NCI-H82 (cell line): Measurements from ENCODE around the gene SLC43A3.
"Not testable (repeated sequence)": the region's sequence is repeated elsewhere in the genome, so short reads cannot be mapped to it uniquely, and the experiment has no call there.

ENCODE experiments used
- DNase-seq: peaks from one replicate; lab custom pipeline; 2025; lab: John Stamatoyannopoulos, UW

The SLC43A3 gene

GRCh38 chr11:57405271-57405860 is 21.6 kb downstream of the SLC43A3 start:
- DNase-seq: no peak

GRCh38 chr11:57403802-57404147 is 23.1 kb downstream of the SLC43A3 start:
- no peak for DNase-seq

DNA sequence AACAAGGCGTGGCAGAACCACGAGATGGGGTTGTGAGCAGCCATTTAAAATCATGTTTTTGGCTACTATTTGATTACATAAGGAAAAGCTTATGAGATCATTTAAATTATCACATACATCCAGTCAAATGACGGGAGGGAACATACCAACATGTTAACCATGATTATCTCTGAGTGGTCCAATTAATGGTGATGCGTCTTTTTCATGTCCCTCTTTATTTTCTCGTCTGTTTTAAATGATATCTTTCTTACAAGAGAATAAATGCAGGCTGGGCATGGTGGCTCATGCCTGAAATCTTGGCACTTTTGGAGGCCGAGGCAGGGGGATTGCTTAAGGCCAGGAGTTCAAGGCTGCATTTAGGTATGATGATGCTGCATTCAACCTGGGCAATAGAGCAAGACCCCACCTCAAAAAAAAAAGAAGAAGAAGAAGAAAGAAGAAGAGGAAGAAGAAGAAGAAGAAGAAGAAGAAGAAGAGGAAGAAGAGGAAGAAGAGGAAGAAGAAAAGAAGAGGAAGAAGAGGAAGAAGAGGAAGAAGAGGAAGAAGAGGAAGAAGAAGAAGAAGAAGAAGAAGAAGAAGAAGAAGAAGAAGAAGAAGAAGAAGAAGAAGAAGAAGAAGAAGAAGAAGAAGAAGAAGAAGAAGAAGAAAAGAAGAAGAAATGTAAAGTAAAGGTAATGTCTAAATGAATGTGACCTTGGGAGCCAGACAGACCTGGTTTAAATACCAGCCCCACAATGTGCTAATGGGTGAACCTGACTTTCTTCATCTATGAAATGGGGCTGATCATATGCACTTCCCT is 23.7 kb downstream of the SLC43A3 start:
- not testable (repeated sequence) for DNase-seq

DNA sequence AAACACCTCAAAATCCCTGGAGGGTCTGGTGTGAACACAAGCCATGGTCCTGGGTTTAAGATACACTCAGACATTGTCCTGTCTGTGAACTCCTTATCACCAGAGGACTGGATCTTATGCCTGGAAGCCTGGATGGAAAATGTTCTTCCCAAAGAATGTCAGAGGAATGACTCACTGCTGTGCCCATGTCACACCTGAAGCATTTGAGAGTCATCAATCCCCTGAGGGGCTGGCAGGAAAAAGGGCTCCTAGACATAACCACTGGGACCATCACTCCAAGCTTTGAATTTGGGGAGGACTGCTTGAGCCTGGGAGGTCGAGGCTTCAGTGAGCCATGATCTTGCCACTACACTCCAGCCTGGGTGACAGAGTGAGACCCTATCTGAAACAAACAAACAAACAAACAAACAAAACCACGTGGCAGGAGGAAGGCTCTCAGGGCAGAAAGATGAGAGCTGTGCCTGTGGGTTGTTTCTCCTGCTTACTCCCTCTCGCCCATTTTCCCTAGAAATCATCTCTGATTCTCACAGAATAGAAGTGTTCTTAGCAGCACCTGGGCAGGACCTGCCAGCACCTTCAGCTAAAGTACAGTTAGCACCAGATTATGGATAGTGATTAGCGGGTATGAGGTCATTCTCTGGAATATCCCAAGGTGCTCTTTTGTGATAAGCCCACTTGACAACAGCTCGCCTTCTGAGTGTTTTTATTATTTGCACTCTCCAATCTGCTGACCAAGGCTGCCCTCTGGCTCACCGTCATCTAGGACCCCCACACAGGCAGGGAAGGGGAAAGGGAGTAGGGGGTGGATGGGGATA is 24.5 kb downstream of the SLC43A3 start:
- peak; percentile 47 for DNase-seq

DNA sequence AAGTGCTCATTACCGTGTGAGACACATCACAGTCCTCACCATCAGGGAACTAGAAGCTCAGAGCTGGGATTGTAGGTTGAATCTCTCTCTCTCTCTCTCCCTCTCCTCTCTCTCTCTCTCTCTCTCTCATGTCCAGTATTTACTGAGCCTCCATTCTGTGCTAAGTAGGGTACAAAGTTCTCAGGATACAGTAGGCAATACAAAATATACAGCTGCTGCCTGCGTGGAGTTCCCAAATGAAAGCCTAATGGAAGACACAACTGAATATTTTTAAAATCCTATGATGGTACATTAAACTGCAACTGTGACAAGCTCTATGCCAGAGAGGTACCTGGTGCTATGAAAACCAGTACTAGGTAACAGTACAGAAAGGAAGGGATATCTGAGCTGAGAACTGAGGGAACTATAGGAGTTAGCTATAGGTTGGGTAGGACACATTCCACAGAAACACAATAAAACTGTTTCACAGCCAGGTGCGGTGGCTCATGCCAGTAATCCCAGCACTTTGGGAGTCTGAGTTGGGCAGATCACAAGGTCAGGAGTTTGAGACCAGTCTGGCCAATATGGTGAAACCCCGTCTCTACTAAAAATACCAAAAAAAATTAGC is 26.8 kb downstream of the SLC43A3 start:
- no peak for DNase-seq

DNA sequence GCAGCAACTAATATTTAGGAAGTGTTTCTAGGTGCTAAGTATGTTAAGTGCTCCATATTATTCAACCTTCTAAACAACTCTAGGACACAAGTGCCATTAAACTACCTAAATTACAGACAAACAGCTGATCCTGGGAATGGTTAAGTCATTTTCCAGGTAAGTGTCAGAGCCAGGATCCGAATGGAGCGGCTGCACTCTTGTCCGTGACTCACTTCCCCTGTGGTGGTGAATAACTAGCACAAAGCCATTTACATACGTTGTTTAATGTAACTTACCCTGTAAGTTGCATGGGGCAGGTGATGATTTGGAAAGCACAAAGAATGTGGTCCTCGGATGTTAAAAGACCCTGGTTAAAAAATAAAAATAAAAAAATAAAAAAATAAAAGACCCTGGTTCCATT is 27.7 kb downstream of the SLC43A3 start:
- no peak for DNase-seq

DNA sequence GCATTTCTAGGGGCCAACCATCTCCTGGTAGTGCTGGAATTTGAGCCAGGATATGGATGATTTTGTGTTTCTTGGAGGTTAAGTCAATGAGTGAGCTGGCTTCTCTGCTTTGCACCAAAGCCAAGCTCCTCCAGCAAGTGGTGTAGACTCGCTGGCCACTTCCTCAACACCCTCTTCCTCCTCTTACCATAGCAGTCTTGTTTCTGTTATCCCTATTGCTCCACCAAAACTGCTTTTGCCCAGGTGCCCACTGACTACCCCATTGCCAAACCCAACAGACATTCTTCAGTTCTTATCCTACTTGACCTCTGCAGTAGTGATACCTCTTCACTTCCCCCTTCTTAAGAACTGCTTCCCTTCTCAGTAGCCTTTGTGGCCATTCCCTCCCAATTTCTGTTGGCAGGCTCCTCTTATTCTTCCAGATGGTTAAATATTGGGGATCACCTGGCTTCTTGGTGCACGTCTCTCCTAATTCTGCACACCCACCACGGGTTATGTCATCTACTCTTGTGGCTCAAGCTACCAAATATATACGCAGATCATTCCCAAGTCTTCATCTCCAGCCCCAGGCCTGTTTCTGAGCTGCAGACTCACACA is 29.4 kb downstream of the SLC43A3 start:
- DNase-seq: no peak

DNA sequence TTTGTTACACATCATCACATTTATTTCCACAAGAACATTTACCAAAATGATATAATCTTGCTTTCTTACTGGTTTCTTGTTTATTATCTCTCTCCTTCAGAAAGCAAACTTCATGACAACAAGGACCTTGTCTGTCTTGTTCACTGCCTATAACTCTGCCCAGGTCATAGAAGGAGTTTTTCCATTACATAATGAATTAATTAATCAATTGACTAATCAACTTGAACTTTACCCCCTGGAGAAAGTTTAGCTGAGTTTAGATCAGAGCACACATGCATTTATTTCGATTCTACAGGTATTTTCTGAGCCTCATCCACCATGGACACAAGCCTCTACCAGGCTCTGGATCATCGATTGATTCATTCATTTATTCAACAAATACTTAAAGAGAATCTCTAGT is 30.2 kb downstream of the SLC43A3 start:
- DNase-seq: no peak

GRCh38 chr11:57395905-57396623 is 30.9 kb downstream of the SLC43A3 start:
- no peak for DNase-seq

DNA sequence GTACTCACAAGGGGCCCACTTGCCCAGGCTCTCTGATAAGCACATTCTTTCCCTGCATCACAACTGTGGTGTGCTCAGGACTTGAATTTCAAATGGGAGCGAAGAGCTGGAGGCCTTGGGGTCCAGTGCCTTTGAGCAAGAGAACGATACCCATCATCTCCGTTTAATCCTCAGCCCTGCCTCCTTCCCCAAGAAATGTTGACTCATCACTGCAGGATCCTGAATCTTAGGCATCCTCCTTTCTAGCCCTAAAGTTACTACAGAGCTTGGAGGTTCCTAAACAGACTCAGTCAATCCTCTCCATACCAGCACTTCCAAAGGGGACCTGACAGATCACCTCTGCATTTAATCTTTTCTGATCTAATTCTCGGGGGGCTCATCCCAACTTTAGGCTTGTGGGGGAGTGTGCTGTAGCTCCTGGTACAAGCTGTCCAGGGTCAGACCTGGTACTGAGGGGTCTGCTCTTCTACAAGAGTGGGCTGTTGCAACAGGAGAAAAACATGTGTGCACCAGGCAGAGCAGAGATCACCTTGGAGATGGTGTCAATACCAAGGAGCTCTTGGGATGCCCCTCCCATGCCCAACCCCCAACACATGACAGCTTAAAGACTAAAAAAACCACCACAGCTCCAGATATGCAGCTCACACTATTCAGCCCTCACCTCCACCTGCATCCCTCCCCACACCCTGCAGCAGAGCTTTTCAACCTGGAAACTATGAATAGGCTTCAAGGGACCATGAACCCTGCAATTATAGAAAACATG is 32.5 kb downstream of the SLC43A3 start:
- DNase-seq: no peak

- no peak for DNase-seq
These were observed 34.2 kb downstream of the SLC43A3 start for GRCh38 chr11:57392763-57393105.

GRCh38 chr11:57392066-57392762 is 34.7 kb downstream of the SLC43A3 start:
- no peak for DNase-seq

DNA sequence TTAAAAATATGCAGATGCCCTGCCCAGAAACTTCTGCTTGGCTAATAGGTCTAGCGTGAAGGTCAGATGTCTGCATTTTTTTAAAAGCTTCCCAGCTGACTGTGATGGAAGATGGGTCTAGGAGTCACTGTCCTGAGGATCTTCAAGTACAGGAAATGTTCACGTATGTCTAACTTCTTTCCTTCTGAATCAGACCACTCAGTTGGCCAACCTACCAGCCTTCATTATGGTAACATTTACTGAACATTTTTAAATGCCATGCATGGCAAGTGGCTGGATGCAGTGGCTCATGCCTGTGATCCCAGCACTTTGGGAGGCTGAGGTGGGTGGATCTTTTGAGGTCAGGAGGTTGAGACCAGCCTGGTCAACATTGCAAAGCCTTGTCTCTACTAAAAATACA is 35.4 kb downstream of the SLC43A3 start:
- DNase-seq: no peak

DNA sequence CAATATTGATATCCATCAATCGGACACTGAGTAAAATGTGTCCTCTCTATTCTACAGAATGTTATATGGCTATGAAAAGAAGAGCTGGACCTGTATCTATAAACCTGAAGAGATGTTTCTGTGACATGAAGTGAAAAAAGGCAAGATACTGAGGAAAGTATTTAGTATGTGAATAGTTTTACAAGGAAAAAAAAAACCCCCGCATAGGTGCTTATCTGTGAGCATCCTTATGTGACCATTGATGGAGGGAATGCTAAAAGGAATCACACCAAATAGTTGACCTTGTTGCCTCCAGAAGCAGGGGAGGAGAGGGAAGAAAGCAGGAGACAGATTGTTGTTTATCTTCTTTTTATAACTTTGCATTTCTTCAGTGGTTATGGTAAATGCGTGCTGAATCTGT is 35.8 kb downstream of the SLC43A3 start:
- DNase-seq: no peak

GRCh38 chr11:57390535-57390934 is 36.4 kb downstream of the SLC43A3 start, which contains the start of gene PRG2:
Gene PRG2 (minus strand): TSS chr11:57390650. CDS start chr11:57389944, 706 bp downstream.
- no peak for DNase-seq

DNA sequence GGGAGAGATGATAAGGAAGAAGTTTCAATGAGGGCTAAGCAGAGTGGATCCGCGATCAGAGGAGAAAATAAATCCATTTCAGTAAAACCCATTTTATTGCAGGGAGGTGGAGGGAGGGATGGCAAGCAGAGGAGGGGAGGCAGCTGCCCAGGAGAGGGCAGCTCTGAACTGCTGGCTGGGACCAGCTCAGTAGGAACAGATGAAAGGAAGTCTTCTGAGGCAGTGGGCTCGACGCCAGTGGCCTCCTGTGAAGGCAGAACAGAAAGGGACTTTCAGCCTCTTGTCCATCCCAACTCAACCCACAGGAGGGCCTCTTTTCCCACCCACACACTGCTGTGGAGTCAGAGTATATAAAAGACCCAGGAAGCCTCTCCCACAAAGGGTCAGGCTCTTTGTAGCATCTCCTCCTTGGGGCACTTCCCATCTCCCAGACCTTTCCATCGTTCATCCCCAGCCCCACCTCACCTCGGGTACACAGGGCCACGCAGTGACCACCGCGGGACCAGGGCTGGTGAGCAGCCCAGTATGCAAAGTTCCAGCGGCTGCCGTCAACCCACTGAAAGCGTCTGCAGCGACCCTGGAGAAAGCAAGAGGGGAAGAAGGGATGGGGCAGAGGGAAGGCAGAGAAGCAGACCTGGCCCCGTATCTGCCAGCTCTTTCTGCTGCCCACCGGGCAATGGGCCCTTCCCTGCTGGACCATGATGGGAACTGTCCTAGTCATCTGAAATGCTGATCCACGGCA is 39.5 kb downstream of the SLC43A3 start:
- DNase-seq: no peak

DNA sequence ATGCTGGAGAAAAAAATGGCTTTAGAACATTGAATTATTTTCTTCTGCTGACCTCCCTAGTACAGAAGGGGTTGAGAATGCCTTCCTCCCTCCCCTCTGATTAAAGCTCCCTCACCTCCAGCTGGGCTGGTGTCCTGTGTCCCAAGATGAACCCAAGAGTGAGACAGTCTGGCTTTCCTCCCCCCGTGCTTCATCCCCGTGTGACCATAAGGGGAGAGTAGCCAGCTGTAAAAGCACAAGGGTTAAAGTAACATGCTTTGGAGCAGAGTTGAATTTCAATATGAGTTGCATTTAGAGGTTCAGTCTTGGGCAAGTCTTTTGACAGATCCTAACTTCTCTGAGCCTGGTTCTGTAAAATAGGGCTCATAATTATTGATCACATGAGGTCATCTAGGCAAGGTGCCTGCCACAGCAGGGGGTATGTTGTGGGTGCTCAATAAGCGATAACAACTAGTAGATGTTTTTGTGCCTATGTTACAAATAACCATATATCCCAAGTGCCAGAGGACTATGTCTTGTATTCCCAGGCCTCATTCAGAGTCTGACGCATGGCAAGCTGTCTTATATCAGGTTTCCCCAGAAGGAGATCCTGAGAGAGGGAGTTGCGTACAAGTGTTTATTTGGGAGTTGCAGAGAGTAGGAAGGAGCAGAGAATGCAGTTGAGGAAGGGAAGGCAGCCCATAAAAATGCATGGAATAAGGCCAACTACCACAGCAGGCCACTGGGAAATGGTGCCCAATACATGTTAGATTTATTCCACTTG is 40.6 kb downstream of the SLC43A3 start:
- DNase-seq: peak; percentile 88

- no peak for DNase-seq
These were observed 45.9 kb downstream of the SLC43A3 start, which contains the start of gene PRG3 for GRCh38 chr11:57380975-57381374. Gene PRG3 (minus strand): TSS chr11:57381150. CDS start chr11:57380708, 442 bp downstream.

- no peak for DNase-seq
These were observed 47.2 kb downstream of the SLC43A3 start for GRCh38 chr11:57379732-57380131.
